HCT116 (cell line): ENCODE results near the gene KIAA1671. TPM values are rescaled to one million over a fixed set of nuclear protein-coding genes. Genes with fewer than 3 reads are reported as not detected.

Source experiments
- ATAC-seq: fragments of 200-7000 bp; cut with Tn5 transposase; 2 replicates; pipeline ENCODE4 v1.9.1; 2020; ENCODE audit warnings: mild to moderate bottlenecking, moderate library complexity
- BruUV-seq: library from RNA; stranded (reverse); fragments of 400-500 nt; replicated peaks from 2 replicates; lab custom pipeline; 2021; lab: Mats Ljungman, UMichigan
- CTCF ChIA-PET: fragments of 300-600 bp; sonication (Branson Sonifier 250); formaldehyde crosslinking; loops from one replicate; lab custom pipeline; 2021; ENCODE audit warnings: antibody characterized with exemption; lab: Charles Lee
- POLR2A ChIA-PET: fragments of 300-600, 350-600 bp; sonication (Branson Sonifier 250); formaldehyde crosslinking; loops from one replicate; lab custom pipeline; 2021; ENCODE audit warnings: antibody characterized with exemption; lab: Charles Lee
- RAD21 ChIA-PET, 2 experiments: fragments of 300-600 bp; sonication (Branson Sonifier 250); formaldehyde crosslinking; loops; one replicate each; lab custom pipeline; 2023; ENCODE audit warnings: low total read pairs in 2 of 2; ENCODE audit not compliant: uncharacterized antibody in 2 of 2, unreplicated experiment in 2 of 2, low non-redundant PET in 1 of 2; lab: Charles Lee
- DNase-seq: peaks from one replicate; pipeline ENCODE4 v3.0.0-alpha.2; 2010; ENCODE audit warnings: low read depth, low spot score
- H2AFZ ChIP-seq: fragments of 200-600 bp; shearing (Covaris generic), sonication (generic); 2 replicates; pipeline ENCODE4 v1.6.1; 2017; ENCODE audit warnings: low read depth, mixed run types, mixed read lengths, antibody characterized with exemption, low read length; ENCODE audit not compliant: poor library complexity, severe bottlenecking
- H3K27ac ChIP-seq: 2 replicates; pipeline ENCODE4 v1.5.1; 2012; ENCODE audit warnings: low read depth, low read length
- H3K27me3 ChIP-seq: fragments of 200-600 bp; sonication (generic); 2 replicates; pipeline ENCODE4 v1.6.1; 2016; ENCODE audit warnings: mixed run types, low read length, mixed read lengths; ENCODE audit not compliant: insufficient read depth
- H3K36me3 ChIP-seq, 2 experiments: fragments of 200-500 bp in 1 of 2; fragments of 200-600 bp in 1 of 2; sonication (Bioruptor generic) in 1 of 2; sonication (generic) in 1 of 2; 2 replicates each; pipeline versions ENCODE4 v1.5.1 to v1.6.1; 2014 to 2016; ENCODE audit warnings: low read length in 2 of 2, inconsistent platforms in 1 of 2, mixed read lengths in 1 of 2, mixed run types in 1 of 2; ENCODE audit not compliant: insufficient read depth in 2 of 2, control insufficient read depth in 1 of 2
- H3K4me1 ChIP-seq, 2 experiments: fragments of 200-600 bp in 1 of 2; sonication (generic) in 1 of 2; 2 replicates each; pipeline versions ENCODE4 v1.5.1 to v1.6.1; 2012 to 2017; ENCODE audit warnings: low read length in 2 of 2, inconsistent platforms in 1 of 2, mild to moderate bottlenecking in 1 of 2, mixed read lengths in 1 of 2, mixed run types in 1 of 2, moderate library complexity in 1 of 2; ENCODE audit not compliant: insufficient read depth in 2 of 2, control insufficient read depth in 1 of 2
- H3K4me2 ChIP-seq: fragments of 200-600 bp; sonication (generic); 2 replicates; pipeline ENCODE4 v1.6.1; 2017; ENCODE audit warnings: mixed run types, low read length, mixed read lengths
- H3K4me3 ChIP-seq, 2 experiments: fragments of 200-600 bp in 1 of 2; sonication (generic) in 1 of 2; replicated peaks in 1 of 2; 2 replicates each; pipeline ENCODE4 v1.5.1; 2011 to 2016; ENCODE audit warnings: low read length in 2 of 2, control low read depth in 1 of 2, low read depth in 1 of 2, mild to moderate bottlenecking in 1 of 2, mixed read lengths in 1 of 2, mixed run types in 1 of 2
- H3K79me2 ChIP-seq: fragments of 200-600 bp; sonication (generic); 2 replicates; pipeline ENCODE4 v1.6.1; 2017; ENCODE audit warnings: mild to moderate bottlenecking, mixed run types, low read length, moderate library complexity, mixed read lengths; ENCODE audit not compliant: insufficient read depth
- H3K9ac ChIP-seq: fragments of 200-600 bp; sonication (generic); 2 replicates; pipeline ENCODE4 v1.6.1; 2016; ENCODE audit warnings: low read length, mixed read lengths
- H3K9me2 ChIP-seq: fragments of 200-600 bp; sonication (generic), shearing (Covaris generic); 2 replicates; pipeline ENCODE4 v1.6.1; 2017; ENCODE audit warnings: mixed run types, mild to moderate bottlenecking, moderate library complexity; ENCODE audit not compliant: insufficient read depth
- H3K9me3 ChIP-seq, 2 experiments: fragments of 200-500 bp in 1 of 2; fragments of 200-600 bp in 1 of 2; sonication (Bioruptor generic) in 1 of 2; sonication (generic) in 1 of 2; 2 replicates each; pipeline ENCODE4 v1.6.1; 2014 to 2017; ENCODE audit warnings: low read length in 2 of 2, mixed read lengths in 2 of 2, inconsistent platforms in 1 of 2, low read depth in 1 of 2, mild to moderate bottlenecking in 1 of 2, mixed run types in 1 of 2, moderate library complexity in 1 of 2; ENCODE audit not compliant: control insufficient read depth in 1 of 2, insufficient read depth in 1 of 2
- H4K20me1 ChIP-seq: fragments of 200-600 bp; sonication (generic), shearing (Covaris generic); 2 replicates; pipeline ENCODE4 v1.6.1; 2017; ENCODE audit warnings: mixed run types, mild to moderate bottlenecking, moderate library complexity; ENCODE audit not compliant: insufficient read depth
- ATF3 ChIP-seq: IDR thresholded peaks from 2 replicates; pipeline ENCODE4 v1.6.1; 2012
- CEBPB ChIP-seq: IDR thresholded peaks from 2 replicates; pipeline ENCODE4 v1.6.1; 2012; ENCODE audit warnings: low read depth
- EGR1 ChIP-seq: IDR thresholded peaks from 2 replicates; pipeline ENCODE4 v1.6.1; 2012; ENCODE audit warnings: low read depth
- EZH2 ChIP-seq: fragments of 200-600 bp; sonication (generic); IDR thresholded peaks from 2 replicates; pipeline ENCODE4 v1.6.1; 2017; ENCODE audit warnings: antibody characterized with exemption, mixed run types
- EZH2phosphoT487 ChIP-seq: fragments of 200-600 bp; IDR thresholded peaks from 2 replicates; pipeline ENCODE4 v1.6.1; 2018; ENCODE audit warnings: antibody characterized with exemption, borderline replicate concordance
- FOSL1 ChIP-seq: IDR thresholded peaks from 2 replicates; pipeline ENCODE4 v1.6.1; 2012; ENCODE audit warnings: low read depth
- MAX ChIP-seq: IDR thresholded peaks from 2 replicates; pipeline ENCODE4 v1.6.1; 2012
- RAD21 ChIP-seq: IDR thresholded peaks from 2 replicates; pipeline ENCODE4 v1.6.1; 2012; ENCODE audit warnings: low read depth, mild to moderate bottlenecking
- REST ChIP-seq: IDR thresholded peaks from 2 replicates; pipeline ENCODE4 v1.6.1; 2012; ENCODE audit warnings: low read depth
- SRF ChIP-seq: IDR thresholded peaks from 2 replicates; pipeline ENCODE4 v1.6.1; 2012; ENCODE audit warnings: low read depth
- TCF7L2 ChIP-seq: IDR thresholded peaks from 2 replicates; pipeline ENCODE4 v1.7.0; 2011; ENCODE audit warnings: borderline replicate concordance, inconsistent platforms; ENCODE audit not compliant: insufficient read depth, insufficient read length; ENCODE audit errors: extremely low read depth
- ZBTB33 ChIP-seq: IDR thresholded peaks from 2 replicates; pipeline ENCODE4 v1.6.1; 2011; ENCODE audit warnings: mild to moderate bottlenecking, low read length, moderate library complexity; ENCODE audit not compliant: insufficient replicate concordance; ENCODE audit errors: extremely low read depth
- intact Hi-C: fragments of 100-400 bp; cut with micrococcal nuclease; formaldehyde crosslinking; loops from 2 replicates; pipeline ENCODE4 v1.10.0; 2022
- total RNA-seq: library from RNA; stranded (reverse); gene quantifications from one replicate; pipeline ENCODE4 v1.2.1, GENCODE V29; 2021; ENCODE audit not compliant: unreplicated experiment

Gene KIAA1671
- total RNA-seq, 1 experiment from 2014 or later = 36.8 TPM

- ChIA-PET RAD21 (no interaction called here), CTCF (interaction anchor here (1.0 kb wide), 1 partner anchor 63 kb away, joined by 4 read pairs; no protein-coding TSS in a partner anchor), POLR2A (no interaction called here)
- H3K27ac ChIP-seq = no peak overlapping the region
- intact Hi-C loops = no loop called here
- no peak overlapping the region for H3K4me3 ChIP-seq
- peaks cover 5% of the 10 kb centered on the region in 2 experiments for H3K4me1 ChIP-seq
- peaks cover 0 to 12% of the 10 kb centered on the region in 2 experiments; a peak in 3 of 4 replicates for H3K36me3 ChIP-seq
- no peaks in the 10 kb centered on the region for H3K9me2 ChIP-seq
- H3K79me2 ChIP-seq = no peaks in the 10 kb centered on the region
- DNase-seq (no peak), ATAC-seq (no peak)
- no peak overlapping the region for H3K4me2 ChIP-seq
- BruUV-seq = no TSS peak
- no peak overlapping the region for H2AFZ ChIP-seq
- no peaks in the 10 kb centered on the region for H4K20me1 ChIP-seq
- H3K27me3 ChIP-seq = no peaks in the 10 kb centered on the region
- TF ChIP-seq RAD21 (no peak), CEBPB (no peak), EZH2 (no peak), TCF7L2 (no peak), SRF (no peak), MAX (no peak), EGR1 (no peak), ZBTB33 (no peak), EZH2phosphoT487 (no peak), ATF3 (no peak), FOSL1 (no peak), REST (no peak)
- no peak overlapping the region for H3K9ac ChIP-seq
- H3K9me3 ChIP-seq = no peaks in the 10 kb centered on the region
Measured at GRCh38 chr22:25174156-25174887, 221.8 kb downstream of the KIAA1671 start.
